Keratinocyte (primary cell): ENCODE data around the gene PCDHA7. TPM values are rescaled to one million over a fixed set of nuclear protein-coding genes. Genes with fewer than 3 reads are reported as not detected.
"Not testable (repeated sequence)": the region's sequence is repeated elsewhere in the genome, so short reads cannot be mapped to it uniquely, and the experiment has no call there.

Experiments used
- DNase-seq: peaks from one replicate; pipeline ENCODE4 v3.0.0-alpha.2; 2011; ENCODE audit warnings: low read depth, missing footprints, low spot score
- FAIRE-seq: peaks from 2 replicates; lab custom pipeline; 2011; peaks lifted over from hg19 to GRCh38; lab: Jason Lieb, UNC
- H2AFZ ChIP-seq: 2 replicates; pipeline ENCODE4 v1.6.0; 2012; ENCODE audit warnings: low read length, control low read depth, inconsistent platforms; ENCODE audit not compliant: control insufficient read depth
- H3K27ac ChIP-seq: 2 replicates; pipeline ENCODE4 v1.5.1; 2011; ENCODE audit warnings: low read length; ENCODE audit not compliant: control insufficient read depth, insufficient read depth
- H3K27me3 ChIP-seq: 3 replicates; pipeline ENCODE4 v1.6.0; 2011; ENCODE audit warnings: low read length; ENCODE audit not compliant: control insufficient read depth, insufficient read depth; ENCODE audit errors: extremely low read depth
- H3K36me3 ChIP-seq, 2 experiments: 2 replicates in 1 of 2; 3 replicates in 1 of 2; pipeline ENCODE4 v1.5.1; 2011; ENCODE audit warnings: low read length in 2 of 2, mild to moderate bottlenecking in 1 of 2; ENCODE audit not compliant: control insufficient read depth in 2 of 2, insufficient read depth in 2 of 2; ENCODE audit errors: extremely low read depth in 1 of 2
- H3K4me1 ChIP-seq: 3 replicates; pipeline ENCODE4 v1.5.1; 2011; ENCODE audit warnings: low read length; ENCODE audit not compliant: control insufficient read depth, insufficient read depth; ENCODE audit errors: extremely low read depth
- H3K4me2 ChIP-seq: 3 replicates; pipeline ENCODE4 v1.6.0; 2011; ENCODE audit warnings: low read depth, low read length; ENCODE audit not compliant: control insufficient read depth, insufficient read depth; ENCODE audit errors: extremely low read depth
- H3K4me3 ChIP-seq, 3 experiments: fragments of 200-600 bp in 1 of 3; sonication (generic) in 1 of 3; 2 replicates in 2 of 3; 3 replicates in 1 of 3; pipeline ENCODE4 v1.5.1; 2011 to 2016; ENCODE audit warnings: low read length in 3 of 3, mild to moderate bottlenecking in 3 of 3, control low read depth in 2 of 3, inconsistent platforms in 1 of 3, low read depth in 1 of 3, mixed read lengths in 1 of 3, mixed run types in 1 of 3, moderate library complexity in 1 of 3; ENCODE audit not compliant: control insufficient read depth in 2 of 3, insufficient read depth in 2 of 3; ENCODE audit errors: extremely low read depth in 1 of 3
- H3K79me2 ChIP-seq: 2 replicates; pipeline ENCODE4 v1.6.0; 2012; ENCODE audit warnings: low read length; ENCODE audit not compliant: control insufficient read depth, insufficient read depth
- H3K9ac ChIP-seq: 3 replicates; pipeline ENCODE4 v1.6.0; 2011; ENCODE audit warnings: low read length; ENCODE audit not compliant: control insufficient read depth, insufficient read depth; ENCODE audit errors: extremely low read depth
- H3K9me1 ChIP-seq: 3 replicates; pipeline ENCODE4 v1.6.0; 2011; ENCODE audit warnings: low read length; ENCODE audit not compliant: control insufficient read depth, insufficient read depth; ENCODE audit errors: extremely low read depth
- H3K9me3 ChIP-seq: 2 replicates; pipeline ENCODE4 v1.5.1; 2012; ENCODE audit warnings: low read depth, low read length; ENCODE audit not compliant: control insufficient read depth
- H4K20me1 ChIP-seq: 3 replicates; pipeline ENCODE4 v1.6.0; 2011; ENCODE audit warnings: low read length; ENCODE audit not compliant: control insufficient read depth, insufficient read depth; ENCODE audit errors: extremely low read depth
- EZH2 ChIP-seq: IDR thresholded peaks from one replicate; pipeline ENCODE4 v1.6.1; 2012; ENCODE audit warnings: inconsistent platforms, mild to moderate bottlenecking, low read length, moderate library complexity
- dilution Hi-C: fragments of 300-500 bp; cut with MboI; formaldehyde crosslinking; loops from one replicate; pipeline ENCODE4 v1.7.0; 2020; ENCODE audit warnings: low sequenced_read_pairs; ENCODE audit not compliant: extremely low pct_ligation_motif_present
- polyA plus RNA-seq, 5 experiments: library from polyadenylated mRNA; depleted of rRNA in 3 of 5; stranded (reverse) in 3 of 5; stranded (forward) in 1 of 5; unstranded in 1 of 5; fragments of >200 nt; gene quantifications; 1 replicate in 1 of 5; 2 replicates in 3 of 5; 3 replicates in 1 of 5; pipeline versions ENCODE4 v1.2.1 to v1.2.3, GENCODE V29; 2011 to 2012; ENCODE audit warnings: missing spikeins in 2 of 5, low read depth in 1 of 5, low replicate concordance in 1 of 5
- TF ChIP-seq, protein P1 (sequence below), 3 experiments: IDR thresholded peaks in 1 of 3; conservative IDR thresholded peaks in 1 of 3; optimal IDR thresholded peaks in 1 of 3; 2 replicates in 2 of 3; 3 replicates in 1 of 3; pipeline versions ENCODE3 to v1.5.1; 2011; ENCODE audit warnings: low read length in 3 of 3, mild to moderate bottlenecking in 3 of 3, moderate library complexity in 2 of 3, control low read depth in 1 of 3, inconsistent platforms in 1 of 3; ENCODE audit not compliant: insufficient read depth in 2 of 3; ENCODE audit errors: extremely low read depth in 1 of 3

Gene PCDHA7
- polyA plus RNA-seq, 1 donor (not counting 4 experiments of a cell fraction or from before 2014, with no cell fraction given) = 0.04 TPM

DNA sequence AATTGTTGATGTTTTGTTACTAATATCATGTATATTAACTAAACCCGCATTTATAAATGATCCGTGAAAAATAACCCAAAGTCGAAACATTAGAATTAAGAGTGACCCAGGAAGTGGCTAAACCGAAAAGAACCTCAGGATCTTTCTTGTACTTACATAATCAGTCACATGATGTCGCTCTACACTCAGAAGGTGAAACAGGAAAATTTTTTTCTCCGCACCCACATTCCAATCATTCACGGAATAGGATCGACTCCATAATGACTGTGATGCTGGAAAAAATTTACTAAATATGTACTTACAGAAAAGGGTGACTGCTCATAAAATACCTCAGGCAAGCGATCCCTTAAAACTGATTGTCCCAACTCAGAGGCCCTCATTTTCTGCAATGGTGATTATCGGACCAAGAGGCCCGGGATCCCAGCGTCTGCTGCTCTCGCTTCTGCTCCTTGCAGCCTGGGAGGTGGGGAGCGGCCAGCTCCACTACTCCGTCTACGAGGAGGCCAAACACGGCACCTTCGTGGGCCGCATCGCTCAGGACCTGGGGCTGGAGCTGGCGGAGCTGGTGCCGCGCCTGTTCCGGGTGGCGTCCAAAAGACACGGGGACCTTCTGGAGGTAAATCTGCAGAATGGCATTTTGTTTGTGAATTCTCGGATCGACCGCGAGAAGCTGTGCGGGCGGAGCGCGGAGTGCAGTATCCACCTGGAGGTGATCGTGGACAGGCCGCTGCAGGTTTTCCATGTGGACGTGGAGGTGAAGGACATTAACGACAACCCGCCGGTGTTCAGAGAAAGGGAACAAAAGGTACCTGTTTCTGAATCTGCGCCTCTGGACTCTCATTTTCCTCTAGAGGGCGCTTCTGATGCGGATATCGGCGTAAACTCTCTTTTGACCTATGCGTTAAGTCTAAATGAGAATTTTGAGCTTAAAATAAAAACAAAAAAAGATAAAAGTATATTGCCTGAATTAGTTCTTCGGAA lies 41.3 kb downstream of the PCDHA7 start, which contains the start of gene PCDHA12:
PCDHA12 (plus strand) TSS at position 224 of the 981 bp plus-strand sequence; CDS start at position 389, 165 bp downstream.
- Histone ChIP-seq H3K4me1 (no peaks in the 10 kb centered on the region), H3K9ac (no peak within 1 kb of the TSS), H3K4me2 (no peak within 1 kb of the TSS), H4K20me1 (no peaks in the 10 kb centered on the region), H3K27me3 (no peaks in the 10 kb centered on the region), H3K27ac (no peak within 1 kb of the TSS), H3K36me3 (no peaks in the 10 kb centered on the region), H3K79me2 (no peaks in the 10 kb centered on the region), H3K4me3 (peak within 1 kb of the TSS in 1 of 3 experiments; percentile 13), H3K9me3 (peaks cover 19% of the 10 kb centered on the region), H2AFZ (no peak within 1 kb of the TSS), H3K9me1 (no peaks in the 10 kb centered on the region)
- dilution Hi-C loops = no loop called here
- TF ChIP-seq EZH2 = no peak
- TF ChIP-seq, protein P1, sequence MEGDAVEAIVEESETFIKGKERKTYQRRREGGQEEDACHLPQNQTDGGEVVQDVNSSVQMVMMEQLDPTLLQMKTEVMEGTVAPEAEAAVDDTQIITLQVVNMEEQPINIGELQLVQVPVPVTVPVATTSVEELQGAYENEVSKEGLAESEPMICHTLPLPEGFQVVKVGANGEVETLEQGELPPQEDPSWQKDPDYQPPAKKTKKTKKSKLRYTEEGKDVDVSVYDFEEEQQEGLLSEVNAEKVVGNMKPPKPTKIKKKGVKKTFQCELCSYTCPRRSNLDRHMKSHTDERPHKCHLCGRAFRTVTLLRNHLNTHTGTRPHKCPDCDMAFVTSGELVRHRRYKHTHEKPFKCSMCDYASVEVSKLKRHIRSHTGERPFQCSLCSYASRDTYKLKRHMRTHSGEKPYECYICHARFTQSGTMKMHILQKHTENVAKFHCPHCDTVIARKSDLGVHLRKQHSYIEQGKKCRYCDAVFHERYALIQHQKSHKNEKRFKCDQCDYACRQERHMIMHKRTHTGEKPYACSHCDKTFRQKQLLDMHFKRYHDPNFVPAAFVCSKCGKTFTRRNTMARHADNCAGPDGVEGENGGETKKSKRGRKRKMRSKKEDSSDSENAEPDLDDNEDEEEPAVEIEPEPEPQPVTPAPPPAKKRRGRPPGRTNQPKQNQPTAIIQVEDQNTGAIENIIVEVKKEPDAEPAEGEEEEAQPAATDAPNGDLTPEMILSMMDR (optimal IDR thresholded peaks at IDR 0.05 in 1 of 3, IDR thresholded peaks at IDR 0.05 in 1 of 3, conservative IDR thresholded peaks at IDR 0.05 in 1 of 3; ENCODE audit: extremely low read depth in 1 of 3, insufficient read depth in 2 of 3, low read length in 3 of 3) = no peak
- no peak for FAIRE-seq
- no peak for DNase-seq

DNA sequence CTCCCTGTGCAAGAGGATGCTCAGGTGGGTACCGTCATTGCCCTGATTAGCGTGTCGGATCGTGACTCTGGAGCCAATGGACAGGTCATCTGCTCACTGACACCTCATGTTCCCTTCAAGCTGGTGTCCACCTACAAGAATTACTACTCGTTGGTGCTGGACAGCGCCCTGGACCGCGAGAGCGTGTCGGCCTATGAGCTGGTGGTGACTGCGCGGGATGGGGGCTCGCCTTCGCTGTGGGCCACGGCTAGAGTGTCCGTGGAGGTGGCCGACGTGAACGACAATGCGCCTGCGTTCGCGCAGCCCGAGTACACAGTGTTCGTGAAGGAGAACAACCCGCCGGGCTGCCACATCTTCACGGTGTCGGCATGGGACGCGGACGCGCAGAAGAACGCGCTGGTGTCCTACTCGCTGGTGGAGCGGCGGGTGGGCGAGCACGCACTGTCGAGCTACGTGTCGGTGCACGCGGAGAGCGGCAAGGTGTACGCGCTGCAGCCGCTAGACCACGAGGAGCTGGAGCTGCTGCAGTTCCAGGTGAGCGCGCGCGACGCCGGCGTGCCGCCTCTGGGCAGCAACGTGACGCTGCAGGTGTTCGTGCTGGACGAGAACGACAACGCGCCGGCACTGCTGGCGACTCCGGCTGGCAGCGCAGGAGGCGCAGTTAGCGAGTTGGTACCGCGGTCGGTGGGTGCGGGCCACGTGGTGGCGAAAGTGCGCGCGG lies 42.6 kb downstream of the PCDHA7 start:
- DNase-seq, H4K20me1 ChIP-seq, H3K9me1 ChIP-seq, H3K4me2 ChIP-seq, H3K27ac ChIP-seq, FAIRE-seq, H3K9ac ChIP-seq, H3K4me1 ChIP-seq, dilution Hi-C loops, H3K79me2 ChIP-seq, H2AFZ ChIP-seq, H3K36me3 ChIP-seq, H3K27me3 ChIP-seq, H3K4me3 ChIP-seq: not testable (repeated sequence)
- H3K9me3 ChIP-seq = peaks cover 11% of the 10 kb centered on the region
